ENCODE measurements around the gene SLC39A11. TPM values are rescaled to one million over a fixed set of nuclear protein-coding genes. Genes with fewer than 3 reads are reported as not detected.

Gene SLC39A11
- total RNA-seq, 1 experiment from 2014 or later, result 56.1 TPM

DNA sequence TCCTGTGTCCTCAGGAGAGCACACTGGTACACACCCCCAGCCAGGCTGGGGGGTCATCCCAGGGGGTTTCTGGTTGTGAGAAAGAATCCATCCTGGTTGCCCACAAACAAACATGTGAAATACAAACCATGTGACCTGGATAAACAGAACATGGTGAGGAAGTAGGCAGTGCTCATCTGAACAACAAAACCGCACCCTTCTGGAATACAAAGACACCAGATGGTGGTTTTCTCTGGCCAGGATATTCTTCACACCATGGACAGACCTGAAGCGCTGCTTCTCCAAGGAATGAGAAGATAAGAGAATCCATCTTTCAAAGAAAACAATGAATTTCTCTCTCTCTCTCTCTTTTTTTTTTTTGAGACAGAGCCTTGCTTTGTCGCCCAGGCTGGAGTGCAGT, 302.3 kb downstream of the SLC39A11 start:
- ATAC-seq (no peak), DNase-seq (ENCODE audit: low read depth, low spot score) (no peak)
- Histone ChIP-seq H3K27me3 (ENCODE audit: control insufficient read depth, insufficient read depth, low read length) (no peaks in the 10 kb centered on the region), H3K27ac (ENCODE audit: low read length) (no peak overlapping the region), H3K36me3 (ENCODE audit: control insufficient read depth, insufficient read depth, low read length) (no peaks in the 10 kb centered on the region), H3K4me1 (ENCODE audit: control insufficient read depth, insufficient read depth, low read length) (no peaks in the 10 kb centered on the region), H3K9me3 (ENCODE audit: control insufficient read depth, insufficient read depth, low read depth, low read length) (no peaks in the 10 kb centered on the region), H3K4me3 (ENCODE audit: low read depth in 2 of 2, low read length in 2 of 2) (no peak overlapping the region)
- intact Hi-C loops (cut with micrococcal nuclease; ENCODE audit: unreplicated experiment), result no loop called here
- TF ChIP-seq, protein P1, sequence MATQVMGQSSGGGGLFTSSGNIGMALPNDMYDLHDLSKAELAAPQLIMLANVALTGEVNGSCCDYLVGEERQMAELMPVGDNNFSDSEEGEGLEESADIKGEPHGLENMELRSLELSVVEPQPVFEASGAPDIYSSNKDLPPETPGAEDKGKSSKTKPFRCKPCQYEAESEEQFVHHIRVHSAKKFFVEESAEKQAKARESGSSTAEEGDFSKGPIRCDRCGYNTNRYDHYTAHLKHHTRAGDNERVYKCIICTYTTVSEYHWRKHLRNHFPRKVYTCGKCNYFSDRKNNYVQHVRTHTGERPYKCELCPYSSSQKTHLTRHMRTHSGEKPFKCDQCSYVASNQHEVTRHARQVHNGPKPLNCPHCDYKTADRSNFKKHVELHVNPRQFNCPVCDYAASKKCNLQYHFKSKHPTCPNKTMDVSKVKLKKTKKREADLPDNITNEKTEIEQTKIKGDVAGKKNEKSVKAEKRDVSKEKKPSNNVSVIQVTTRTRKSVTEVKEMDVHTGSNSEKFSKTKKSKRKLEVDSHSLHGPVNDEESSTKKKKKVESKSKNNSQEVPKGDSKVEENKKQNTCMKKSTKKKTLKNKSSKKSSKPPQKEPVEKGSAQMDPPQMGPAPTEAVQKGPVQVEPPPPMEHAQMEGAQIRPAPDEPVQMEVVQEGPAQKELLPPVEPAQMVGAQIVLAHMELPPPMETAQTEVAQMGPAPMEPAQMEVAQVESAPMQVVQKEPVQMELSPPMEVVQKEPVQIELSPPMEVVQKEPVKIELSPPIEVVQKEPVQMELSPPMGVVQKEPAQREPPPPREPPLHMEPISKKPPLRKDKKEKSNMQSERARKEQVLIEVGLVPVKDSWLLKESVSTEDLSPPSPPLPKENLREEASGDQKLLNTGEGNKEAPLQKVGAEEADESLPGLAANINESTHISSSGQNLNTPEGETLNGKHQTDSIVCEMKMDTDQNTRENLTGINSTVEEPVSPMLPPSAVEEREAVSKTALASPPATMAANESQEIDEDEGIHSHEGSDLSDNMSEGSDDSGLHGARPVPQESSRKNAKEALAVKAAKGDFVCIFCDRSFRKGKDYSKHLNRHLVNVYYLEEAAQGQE (IDR thresholded peaks at IDR 0.05; ENCODE audit: insufficient read depth in 1 of 2, low read depth in 2 of 2, low read length in 1 of 2), result no peak
- no peak for TF ChIP-seq SIN3A (IDR thresholded peaks at IDR 0.05; ENCODE audit: borderline replicate concordance, insufficient read depth, low read depth, low read length)
- TF ChIP-seq TCF7L2 (IDR thresholded peaks at IDR 0.05; ENCODE audit: low read depth, low read length), result no peak
- no peak for TF ChIP-seq POLR2AphosphoS5 (IDR thresholded peaks at IDR 0.05; ENCODE audit: low read depth, low read length)
- no TSS peak for BruUV-seq (replicated peaks)
- POLR2A ChIA-PET, result no interaction called here
- CTCF ChIA-PET, result no interaction called here
- in situ Hi-C loops (cut with HindIII; ENCODE audit: low pct_unique_long_range_greater_than_20kb, low sequenced_read_pairs), result no loop called here

GRCh38 chr17:72789711-72790110, 302.8 kb downstream of the SLC39A11 start:
- no peak overlapping the region for H3K27ac ChIP-seq (ENCODE audit: low read length)
- H3K36me3 ChIP-seq (ENCODE audit: control insufficient read depth, insufficient read depth, low read length), result no peaks in the 10 kb centered on the region
- ATAC-seq (no peak), DNase-seq (ENCODE audit: low read depth, low spot score) (no peak)
- ChIA-PET POLR2A (no interaction called here), CTCF (no interaction called here)
- H3K4me1 ChIP-seq (ENCODE audit: control insufficient read depth, insufficient read depth, low read length), result no peaks in the 10 kb centered on the region
- BruUV-seq (replicated peaks), result no TSS peak
- no peaks in the 10 kb centered on the region for H3K27me3 ChIP-seq (ENCODE audit: control insufficient read depth, insufficient read depth, low read length)
- no peak overlapping the region for H3K4me3 ChIP-seq (ENCODE audit: low read depth in 2 of 2, low read length in 2 of 2)
- in situ Hi-C loops (cut with HindIII; ENCODE audit: low pct_unique_long_range_greater_than_20kb, low sequenced_read_pairs) (no loop called here), intact Hi-C loops (cut with micrococcal nuclease; ENCODE audit: unreplicated experiment) (no loop called here)
- no peak for TF ChIP-seq POLR2AphosphoS5 (IDR thresholded peaks at IDR 0.05; ENCODE audit: low read depth, low read length)
- TF ChIP-seq, protein P1 (IDR thresholded peaks at IDR 0.05; ENCODE audit: insufficient read depth in 1 of 2, low read depth in 2 of 2, low read length in 1 of 2), result no peak
- no peak for TF ChIP-seq SIN3A (IDR thresholded peaks at IDR 0.05; ENCODE audit: borderline replicate concordance, insufficient read depth, low read depth, low read length)
- TF ChIP-seq, protein P2, sequence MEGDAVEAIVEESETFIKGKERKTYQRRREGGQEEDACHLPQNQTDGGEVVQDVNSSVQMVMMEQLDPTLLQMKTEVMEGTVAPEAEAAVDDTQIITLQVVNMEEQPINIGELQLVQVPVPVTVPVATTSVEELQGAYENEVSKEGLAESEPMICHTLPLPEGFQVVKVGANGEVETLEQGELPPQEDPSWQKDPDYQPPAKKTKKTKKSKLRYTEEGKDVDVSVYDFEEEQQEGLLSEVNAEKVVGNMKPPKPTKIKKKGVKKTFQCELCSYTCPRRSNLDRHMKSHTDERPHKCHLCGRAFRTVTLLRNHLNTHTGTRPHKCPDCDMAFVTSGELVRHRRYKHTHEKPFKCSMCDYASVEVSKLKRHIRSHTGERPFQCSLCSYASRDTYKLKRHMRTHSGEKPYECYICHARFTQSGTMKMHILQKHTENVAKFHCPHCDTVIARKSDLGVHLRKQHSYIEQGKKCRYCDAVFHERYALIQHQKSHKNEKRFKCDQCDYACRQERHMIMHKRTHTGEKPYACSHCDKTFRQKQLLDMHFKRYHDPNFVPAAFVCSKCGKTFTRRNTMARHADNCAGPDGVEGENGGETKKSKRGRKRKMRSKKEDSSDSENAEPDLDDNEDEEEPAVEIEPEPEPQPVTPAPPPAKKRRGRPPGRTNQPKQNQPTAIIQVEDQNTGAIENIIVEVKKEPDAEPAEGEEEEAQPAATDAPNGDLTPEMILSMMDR (IDR thresholded peaks at IDR 0.05), result no peak
- no peak for TF ChIP-seq TCF7L2 (IDR thresholded peaks at IDR 0.05; ENCODE audit: low read depth, low read length)
- no peaks in the 10 kb centered on the region for H3K9me3 ChIP-seq (ENCODE audit: control insufficient read depth, insufficient read depth, low read depth, low read length)

Data from Panc1 (cell line).